ENCODE results near the gene PRRT3. TPM values are rescaled to one million over a fixed set of nuclear protein-coding genes. Genes with fewer than 3 reads are reported as not detected.

Gene PRRT3
- total RNA-seq, 2 experiments from 2014 or later, result 5.6 to 5.7 TPM

- Mint-ChIP-seq H3K27me3 (no peaks in the 10 kb centered on the region), H3K4me1 (ENCODE audit: low read depth) (peaks cover 15% of the 10 kb centered on the region), H3K9me3 (no peaks in the 10 kb centered on the region), H3K27ac (peak overlapping the region; percentile 81), H3K4me3 (peak overlapping the region; percentile 78), H3K36me3 (ENCODE audit: low read depth) (peaks cover 3% of the 10 kb centered on the region)
- intact Hi-C loops (cut with micrococcal nuclease), result no loop called here
- ATAC-seq, result peak; percentile 86
- CTCF ChIA-PET, result interaction anchor here (0.6 to 2.0 kb wide), 30 partner anchors 8 to 443 kb away, joined by 3 to 42 read pairs (median 4); partner anchors contain the start of genes ARPC4, CRELD1, FANCD2 and IL17RE
- POLR2A ChIA-PET, result interaction anchor here (0.6 to 1.5 kb wide), 6 partner anchors 8 to 103 kb away, joined by 3 to 14 read pairs (median 5); partner anchors contain the start of genes CRELD1 and JAGN1
- peak; percentile 83 for DNase-seq
- peak; percentile 46 for TF ChIP-seq CTCF (IDR thresholded peaks at IDR 0.05)
These were observed 5.8 kb downstream of the PRRT3 start for GRCh38 chr3:9946112-9947024.

- Mint-ChIP-seq H3K27me3 (no peaks in the 10 kb centered on the region), H3K4me3 (peak overlapping the region; percentile 43), H3K4me1 (ENCODE audit: low read depth) (peaks cover 7% of the 10 kb centered on the region), H3K9me3 (no peaks in the 10 kb centered on the region), H3K36me3 (ENCODE audit: low read depth) (peaks cover 3% of the 10 kb centered on the region), H3K27ac (peak overlapping the region; percentile 20)
- CTCF ChIA-PET, result interaction anchor here (1.0 to 2.0 kb wide), 6 partner anchors 12 to 375 kb away, joined by 3 to 42 read pairs (median 4); partner anchors contain the start of genes ARPC4, CRELD1, SEC13 and TADA3
- POLR2A ChIA-PET, result interaction anchor here (1.5 to 2.1 kb wide), 3 partner anchors 9 to 12 kb away, joined by 6 to 14 read pairs (median 7); partner anchors contain the start of gene CRELD1
- intact Hi-C loops (cut with micrococcal nuclease), result no loop called here
- DNase-seq, result no peak
- TF ChIP-seq CTCF (IDR thresholded peaks at IDR 0.05), result no peak
- no peak for ATAC-seq
These were observed 6.8 kb downstream of the PRRT3 start for GRCh38 chr3:9945358-9945757.

GRCh38 chr3:9944271-9944670 lies 7.9 kb downstream of the PRRT3 start:
- Mint-ChIP-seq H3K27ac (no peak overlapping the region), H3K36me3 (ENCODE audit: low read depth) (peaks cover 3% of the 10 kb centered on the region), H3K27me3 (no peaks in the 10 kb centered on the region), H3K4me1 (ENCODE audit: low read depth) (peaks cover 5% of the 10 kb centered on the region), H3K4me3 (no peak overlapping the region), H3K9me3 (no peaks in the 10 kb centered on the region)
- POLR2A ChIA-PET, result interaction anchor here (0.6 to 2.1 kb wide), 4 partner anchors 9 to 39 kb away, joined by 3 to 7 read pairs (median 4); no protein-coding TSS in a partner anchor
- ATAC-seq (no peak), DNase-seq (no peak)
- intact Hi-C loops (cut with micrococcal nuclease), result no loop called here
- CTCF ChIA-PET, result interaction anchor here (1.7 kb wide), 1 partner anchor 11 kb away, joined by 12 read pairs; the partner anchor contains the start of gene CRELD1
- TF ChIP-seq CTCF (IDR thresholded peaks at IDR 0.05), result no peak

- peaks cover 3% of the 10 kb centered on the region for H3K36me3 Mint-ChIP-seq (ENCODE audit: low read depth)
- CTCF ChIA-PET, result interaction anchor here (0.8 to 1.7 kb wide), 3 partner anchors 10 to 23 kb away, joined by 3 to 12 read pairs (median 7); partner anchors contain the start of gene CRELD1
- H3K4me1 Mint-ChIP-seq (ENCODE audit: low read depth), result peaks cover 5% of the 10 kb centered on the region
- H3K27me3 Mint-ChIP-seq, result no peaks in the 10 kb centered on the region
- no peak overlapping the region for H3K4me3 Mint-ChIP-seq
- ATAC-seq (no peak), DNase-seq (no peak)
- no peak for TF ChIP-seq CTCF (IDR thresholded peaks at IDR 0.05)
- H3K27ac Mint-ChIP-seq, result no peak overlapping the region
- intact Hi-C loops (cut with micrococcal nuclease), result no loop called here
- no peaks in the 10 kb centered on the region for H3K9me3 Mint-ChIP-seq
- POLR2A ChIA-PET, result interaction anchor here (0.6 to 2.1 kb wide), 3 partner anchors 8 to 32 kb away, joined by 3 to 7 read pairs (median 3); no protein-coding TSS in a partner anchor
These were observed 9.1 kb downstream of the PRRT3 start for GRCh38 chr3:9942934-9943690.
